ENCODE data around the gene ICAM4. TPM values are rescaled to one million over a fixed set of nuclear protein-coding genes. Genes with fewer than 3 reads are reported as not detected.

The ICAM4 gene
- total RNA-seq, 2 experiments from 2014 or later, result 0.38 TPM; not detected in 1

GRCh38 chr19:10315335-10316214, 28.8 kb downstream of the ICAM4 start, which contains the start of gene FDX2:
Gene FDX2, minus strand, starts transcription at chr19:10316015. Its CDS starts 19 bp downstream, at chr19:10315996.
- no peaks in the 10 kb centered on the region for H3K9me2 ChIP-seq (ENCODE audit: insufficient read depth, low read length)
- peak within 1 kb of the TSS; percentile 65 for H2AFZ ChIP-seq (ENCODE audit: low read length)
- intact Hi-C loops (cut with micrococcal nuclease; ENCODE audit: unreplicated experiment), result no loop called here
- peaks cover 13% of the 10 kb centered on the region for H3K4me1 ChIP-seq (ENCODE audit: insufficient read depth, low read length, poor library complexity, severe bottlenecking)
- peaks cover 62% of the 10 kb centered on the region for H3K36me3 ChIP-seq (ENCODE audit: insufficient read depth, low read length)
- H3K79me2 ChIP-seq (ENCODE audit: insufficient read depth, low read depth, low read length), result no peaks in the 10 kb centered on the region
- H4K20me1 ChIP-seq (ENCODE audit: insufficient read depth, low read length), result no peaks in the 10 kb centered on the region
- TF ChIP-seq CTCF (conservative IDR thresholded peaks at IDR 0.05; ENCODE audit: low read length) (no peak), EZH2phosphoT487 (IDR thresholded peaks at IDR 0.05; ENCODE audit: borderline replicate concordance, low read depth, low read length) (no peak)
- DNase-seq (ENCODE audit: low spot score), result peak; percentile 86
- POLR2A ChIA-PET, result interaction anchor here (0.5 to 0.7 kb wide), 4 partner anchors 18 to 59 kb away, joined by 3 to 5 read pairs (median 4); partner anchors contain the start of gene RAVER1
- H3K27ac ChIP-seq (ENCODE audit: low read depth, low read length, poor library complexity, severe bottlenecking), result peak within 1 kb of the TSS; percentile 2
- BruUV-seq (replicated peaks), result no TSS peak
- H3K4me2 ChIP-seq (ENCODE audit: low read length), result peak within 1 kb of the TSS; percentile 96
- CTCF ChIA-PET (ENCODE audit: unreplicated experiment), result no interaction called here
- H3K9me3 ChIP-seq (ENCODE audit: low read length), result no peaks in the 10 kb centered on the region
- peak within 1 kb of the TSS; percentile 82 for H3K4me3 ChIP-seq (ENCODE audit: low read depth, low read length, poor library complexity, severe bottlenecking)

GRCh38 chr19:10316229-10317044, 29.7 kb downstream of the ICAM4 start:
- Histone ChIP-seq H3K4me1 (ENCODE audit: insufficient read depth, low read length, poor library complexity, severe bottlenecking) (peaks cover 13% of the 10 kb centered on the region), H3K9me2 (ENCODE audit: insufficient read depth, low read length) (no peaks in the 10 kb centered on the region), H3K79me2 (ENCODE audit: insufficient read depth, low read depth, low read length) (no peaks in the 10 kb centered on the region), H3K36me3 (ENCODE audit: insufficient read depth, low read length) (peaks cover 67% of the 10 kb centered on the region), H3K4me2 (ENCODE audit: low read length) (peak overlapping the region; percentile 96), H3K4me3 (ENCODE audit: low read depth, low read length, poor library complexity, severe bottlenecking) (peak overlapping the region; percentile 82), H2AFZ (ENCODE audit: low read length) (no peak overlapping the region), H4K20me1 (ENCODE audit: insufficient read depth, low read length) (no peaks in the 10 kb centered on the region), H3K9me3 (ENCODE audit: low read length) (no peaks in the 10 kb centered on the region), H3K27ac (ENCODE audit: low read depth, low read length, poor library complexity, severe bottlenecking) (no peak overlapping the region)
- BruUV-seq (replicated peaks), result TSS peak; percentile 86
- ChIA-PET POLR2A (no interaction called here), CTCF (ENCODE audit: unreplicated experiment) (no interaction called here)
- intact Hi-C loops (cut with micrococcal nuclease; ENCODE audit: unreplicated experiment), result no loop called here
- no peak for TF ChIP-seq EZH2phosphoT487 (IDR thresholded peaks at IDR 0.05; ENCODE audit: borderline replicate concordance, low read depth, low read length)
- no peak for TF ChIP-seq CTCF (conservative IDR thresholded peaks at IDR 0.05; ENCODE audit: low read length)
- no peak for DNase-seq (ENCODE audit: low spot score)

Data from OCI-LY7 (cell line).